ENCODE results near the gene KLHDC4. TPM values are rescaled to one million over a fixed set of nuclear protein-coding genes. Genes with fewer than 3 reads are reported as not detected.

The KLHDC4 gene
- total and polyA plus RNA-seq, 4 donors: 8.2 to 27.6 (median 14.2) TPM

GRCh38 chr16:87689956-87690465 is 75.8 kb downstream of the KLHDC4 start (continued):
- TF ChIP-seq ZBTB33 (IDR thresholded peaks at IDR 0.05): no peak
- no peak for TF ChIP-seq YY1 (IDR thresholded peaks at IDR 0.05)
- TF ChIP-seq GABPA (IDR thresholded peaks at IDR 0.05 in 1 of 2, conservative IDR thresholded peaks at IDR 0.05 in 1 of 2): no peak
- no peak for TF ChIP-seq EGR1 (IDR thresholded peaks at IDR 0.05; ENCODE audit: low read depth in 2 of 2)
- no peak for TF ChIP-seq JUND (IDR thresholded peaks at IDR 0.05)
- no peak for TF ChIP-seq TAF1 (conservative IDR thresholded peaks at IDR 0.05)

GRCh38 chr16:87688876-87689815 is 76.6 kb downstream of the KLHDC4 start:
- Histone ChIP-seq H3K27ac (ENCODE audit: low read depth in 1 of 2, low read length in 2 of 2) (no peak overlapping the region), H3K36me3 (ENCODE audit: control insufficient read depth in 4 of 4, insufficient read depth in 3 of 4, low read depth in 1 of 4, low read length in 3 of 4) (no peaks in the 10 kb centered on the region), H3K9me3 (ENCODE audit: control insufficient read depth in 4 of 4, low read length in 3 of 4) (no peaks in the 10 kb centered on the region), H3K27me3 (ENCODE audit: control insufficient read depth in 4 of 4, insufficient read depth in 4 of 4, low read length in 3 of 4) (no peaks in the 10 kb centered on the region), H3K9ac (ENCODE audit: low read depth in 1 of 2, low read length in 2 of 2) (no peak overlapping the region), H3K4me1 (ENCODE audit: control insufficient read depth in 4 of 4, insufficient read depth in 4 of 4, low read length in 3 of 4) (no peaks in the 10 kb centered on the region), H3K4me3 (ENCODE audit: low read depth in 1 of 3, low read length in 3 of 3) (no peak overlapping the region)
- TF ChIP-seq RAD21 (IDR thresholded peaks at IDR 0.05) (no peak), HNF4A (conservative IDR thresholded peaks at IDR 0.05) (no peak), ZBTB33 (IDR thresholded peaks at IDR 0.05) (no peak), NR2F2 (IDR thresholded peaks at IDR 0.05) (no peak)
- TF ChIP-seq, protein P1, sequence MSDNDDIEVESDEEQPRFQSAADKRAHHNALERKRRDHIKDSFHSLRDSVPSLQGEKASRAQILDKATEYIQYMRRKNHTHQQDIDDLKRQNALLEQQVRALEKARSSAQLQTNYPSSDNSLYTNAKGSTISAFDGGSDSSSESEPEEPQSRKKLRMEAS (IDR thresholded peaks at IDR 0.05): no peak
- TF ChIP-seq, protein P2, sequence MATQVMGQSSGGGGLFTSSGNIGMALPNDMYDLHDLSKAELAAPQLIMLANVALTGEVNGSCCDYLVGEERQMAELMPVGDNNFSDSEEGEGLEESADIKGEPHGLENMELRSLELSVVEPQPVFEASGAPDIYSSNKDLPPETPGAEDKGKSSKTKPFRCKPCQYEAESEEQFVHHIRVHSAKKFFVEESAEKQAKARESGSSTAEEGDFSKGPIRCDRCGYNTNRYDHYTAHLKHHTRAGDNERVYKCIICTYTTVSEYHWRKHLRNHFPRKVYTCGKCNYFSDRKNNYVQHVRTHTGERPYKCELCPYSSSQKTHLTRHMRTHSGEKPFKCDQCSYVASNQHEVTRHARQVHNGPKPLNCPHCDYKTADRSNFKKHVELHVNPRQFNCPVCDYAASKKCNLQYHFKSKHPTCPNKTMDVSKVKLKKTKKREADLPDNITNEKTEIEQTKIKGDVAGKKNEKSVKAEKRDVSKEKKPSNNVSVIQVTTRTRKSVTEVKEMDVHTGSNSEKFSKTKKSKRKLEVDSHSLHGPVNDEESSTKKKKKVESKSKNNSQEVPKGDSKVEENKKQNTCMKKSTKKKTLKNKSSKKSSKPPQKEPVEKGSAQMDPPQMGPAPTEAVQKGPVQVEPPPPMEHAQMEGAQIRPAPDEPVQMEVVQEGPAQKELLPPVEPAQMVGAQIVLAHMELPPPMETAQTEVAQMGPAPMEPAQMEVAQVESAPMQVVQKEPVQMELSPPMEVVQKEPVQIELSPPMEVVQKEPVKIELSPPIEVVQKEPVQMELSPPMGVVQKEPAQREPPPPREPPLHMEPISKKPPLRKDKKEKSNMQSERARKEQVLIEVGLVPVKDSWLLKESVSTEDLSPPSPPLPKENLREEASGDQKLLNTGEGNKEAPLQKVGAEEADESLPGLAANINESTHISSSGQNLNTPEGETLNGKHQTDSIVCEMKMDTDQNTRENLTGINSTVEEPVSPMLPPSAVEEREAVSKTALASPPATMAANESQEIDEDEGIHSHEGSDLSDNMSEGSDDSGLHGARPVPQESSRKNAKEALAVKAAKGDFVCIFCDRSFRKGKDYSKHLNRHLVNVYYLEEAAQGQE (IDR thresholded peaks at IDR 0.05): no peak
- TF ChIP-seq, protein P3, sequence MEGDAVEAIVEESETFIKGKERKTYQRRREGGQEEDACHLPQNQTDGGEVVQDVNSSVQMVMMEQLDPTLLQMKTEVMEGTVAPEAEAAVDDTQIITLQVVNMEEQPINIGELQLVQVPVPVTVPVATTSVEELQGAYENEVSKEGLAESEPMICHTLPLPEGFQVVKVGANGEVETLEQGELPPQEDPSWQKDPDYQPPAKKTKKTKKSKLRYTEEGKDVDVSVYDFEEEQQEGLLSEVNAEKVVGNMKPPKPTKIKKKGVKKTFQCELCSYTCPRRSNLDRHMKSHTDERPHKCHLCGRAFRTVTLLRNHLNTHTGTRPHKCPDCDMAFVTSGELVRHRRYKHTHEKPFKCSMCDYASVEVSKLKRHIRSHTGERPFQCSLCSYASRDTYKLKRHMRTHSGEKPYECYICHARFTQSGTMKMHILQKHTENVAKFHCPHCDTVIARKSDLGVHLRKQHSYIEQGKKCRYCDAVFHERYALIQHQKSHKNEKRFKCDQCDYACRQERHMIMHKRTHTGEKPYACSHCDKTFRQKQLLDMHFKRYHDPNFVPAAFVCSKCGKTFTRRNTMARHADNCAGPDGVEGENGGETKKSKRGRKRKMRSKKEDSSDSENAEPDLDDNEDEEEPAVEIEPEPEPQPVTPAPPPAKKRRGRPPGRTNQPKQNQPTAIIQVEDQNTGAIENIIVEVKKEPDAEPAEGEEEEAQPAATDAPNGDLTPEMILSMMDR (IDR thresholded peaks at IDR 0.05; ENCODE audit: low read depth, low read length, missing input control): no peak
- no peak for DNase-seq (ENCODE audit: low spot score)
- WGBS: 87% methylated on average over 45 of the region's 45 CpGs

All from liver (tissue), 9 donors.